NOMO-1 treated with dmso at 0.1 percent for 144 hours (cell line): ENCODE data around the gene PTPRC.

ENCODE experiments used
- DNase-seq: peaks from one replicate; lab custom pipeline; 2025; ENCODE audit not compliant: unreplicated experiment; lab: John Stamatoyannopoulos, UW

The PTPRC gene

DNA sequence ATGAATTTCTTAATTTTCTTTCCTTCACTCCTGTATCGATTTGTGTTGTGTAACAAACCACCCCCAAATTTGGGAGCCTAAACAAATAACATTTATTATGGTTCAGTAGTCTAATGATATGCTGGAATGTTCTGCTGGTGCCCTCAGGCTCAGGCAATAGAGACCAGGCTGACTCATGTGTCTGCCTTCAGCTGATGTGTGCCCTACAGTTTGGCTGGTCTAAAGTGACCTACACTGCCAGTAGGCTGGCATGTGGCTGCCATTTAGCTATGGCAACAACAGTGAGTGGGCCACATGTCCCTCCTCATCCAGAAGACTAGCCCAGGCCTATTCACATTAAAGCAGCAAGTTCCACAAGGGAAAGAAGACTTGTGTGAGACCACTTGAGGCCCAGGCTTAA, 115.8 kb downstream of the PTPRC start:
- no peak for DNase-seq

DNA sequence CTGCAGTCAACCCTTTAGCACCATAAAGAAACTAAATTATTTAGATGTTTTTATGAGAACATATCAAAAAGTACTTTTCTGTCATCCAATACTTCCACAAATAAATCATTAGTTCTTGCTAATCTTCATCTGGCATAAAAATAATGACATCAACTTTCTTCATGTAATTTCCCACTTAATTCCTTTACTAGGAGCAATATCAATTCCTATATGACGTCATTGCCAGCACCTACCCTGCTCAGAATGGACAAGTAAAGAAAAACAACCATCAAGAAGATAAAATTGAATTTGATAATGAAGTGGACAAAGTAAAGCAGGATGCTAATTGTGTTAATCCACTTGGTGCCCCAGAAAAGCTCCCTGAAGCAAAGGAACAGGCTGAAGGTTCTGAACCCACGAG, 116.9 kb downstream of the PTPRC start:
- DNase-seq = no peak

- no peak for DNase-seq
Observed at GRCh38 chr1:198756470-198756869, 117.6 kb downstream of the PTPRC start.

GRCh38 chr1:198761859-198762616, 123.2 kb downstream of the PTPRC start:
- DNase-seq = no peak

DNA sequence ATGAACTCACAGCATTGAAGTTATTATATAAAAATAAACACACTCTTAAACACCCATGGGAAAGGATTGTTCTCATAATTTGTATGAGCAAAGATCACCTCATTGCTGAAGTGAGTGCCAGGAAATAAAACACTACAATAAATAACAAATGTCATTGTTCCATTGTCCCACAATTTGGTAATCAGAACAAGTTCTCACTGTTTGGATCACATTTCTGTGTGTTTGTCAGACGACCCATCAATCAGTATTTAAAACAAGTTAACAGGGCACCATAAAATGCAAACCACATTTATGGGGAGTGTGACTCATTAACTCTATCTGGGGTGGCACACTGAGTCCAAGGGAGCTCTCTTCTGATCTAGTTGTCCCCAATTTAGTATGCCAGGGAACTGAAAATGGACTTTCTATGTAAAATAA, 124.5 kb downstream of the PTPRC start:
- DNase-seq = no peak

DNA sequence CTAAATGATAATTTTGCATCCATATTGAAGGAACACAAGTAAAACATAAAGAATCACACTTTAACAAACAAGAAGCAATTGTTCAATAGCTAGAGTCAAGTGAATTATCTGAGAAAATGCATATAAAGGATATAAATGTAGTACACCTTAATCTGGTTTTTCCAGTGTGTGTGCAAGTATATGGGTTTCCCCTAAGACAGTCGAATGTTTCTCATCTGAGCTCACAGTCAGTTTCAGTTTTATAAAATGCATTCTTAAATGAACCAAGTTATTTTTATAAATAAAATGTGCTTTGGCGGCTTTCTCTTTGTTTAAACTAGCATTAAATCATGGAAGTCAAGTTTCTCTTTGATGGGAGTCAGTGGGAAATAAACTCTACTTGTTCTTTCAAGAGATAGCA, 125.9 kb downstream of the PTPRC start:
- no peak for DNase-seq

- no peak for DNase-seq
Observed at GRCh38 chr1:198765416-198765815, 126.6 kb downstream of the PTPRC start.

DNA sequence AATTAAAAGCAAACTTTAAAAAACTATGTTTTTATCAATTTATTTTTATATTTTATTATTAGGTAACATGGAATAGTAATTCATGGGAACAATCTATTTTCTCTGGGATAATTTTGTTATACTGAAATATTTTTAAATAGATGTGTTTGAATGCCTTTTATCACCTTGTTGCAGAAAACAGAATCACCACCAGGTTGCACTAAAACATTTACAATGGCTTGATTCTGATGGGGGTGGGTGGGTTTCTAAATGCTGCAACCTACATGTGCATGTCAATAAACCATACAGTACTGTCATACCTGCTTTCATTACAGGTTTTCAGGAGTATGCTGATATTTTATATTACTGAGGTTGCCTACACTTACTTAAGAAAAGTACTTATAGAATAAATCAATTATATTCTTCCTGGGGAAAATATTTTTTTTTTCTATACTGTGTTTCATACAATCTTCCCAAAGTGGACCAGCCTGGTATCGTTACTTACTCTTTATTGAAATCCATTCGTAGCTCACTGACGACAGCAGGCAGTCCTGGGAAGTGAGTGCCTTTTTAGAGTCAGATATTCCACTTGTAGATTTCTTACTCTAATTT, 132.8 kb downstream of the PTPRC start:
- DNase-seq = no peak

GRCh38 chr1:198772626-198773025, 133.8 kb downstream of the PTPRC start:
- DNase-seq = no peak

GRCh38 chr1:198773030-198773429, 134.2 kb downstream of the PTPRC start:
- no peak for DNase-seq

GRCh38 chr1:198773523-198773922, 134.7 kb downstream of the PTPRC start:
- DNase-seq = no peak

GRCh38 chr1:198774421-198774820, 135.6 kb downstream of the PTPRC start:
- no peak for DNase-seq

GRCh38 chr1:198775606-198776005, 136.8 kb downstream of the PTPRC start:
- no peak for DNase-seq

GRCh38 chr1:198776602-198777029, 137.8 kb downstream of the PTPRC start:
- peak; percentile 94 for DNase-seq

DNA sequence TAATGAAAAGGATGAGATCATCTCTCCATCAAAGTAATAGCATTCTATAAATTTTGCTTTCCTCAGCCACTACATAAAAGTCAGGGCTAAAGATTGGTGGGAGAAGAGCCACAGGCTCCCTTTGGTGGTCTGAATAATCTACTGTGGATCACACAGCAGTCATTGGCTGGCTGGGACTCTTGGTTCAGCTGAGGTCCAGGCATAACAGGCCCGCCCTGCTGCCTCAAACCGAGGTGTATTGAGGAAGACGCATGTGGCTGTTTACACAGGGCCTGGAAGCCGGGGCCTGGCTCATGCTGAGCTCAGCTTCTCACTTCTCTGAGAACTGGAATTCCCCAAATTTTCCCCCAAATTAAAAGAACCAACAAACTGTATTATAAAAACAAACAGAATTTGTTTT, 139.2 kb downstream of the PTPRC start:
- DNase-seq = no peak

GRCh38 chr1:198780376-198780775, 141.5 kb downstream of the PTPRC start:
- DNase-seq = no peak

DNA sequence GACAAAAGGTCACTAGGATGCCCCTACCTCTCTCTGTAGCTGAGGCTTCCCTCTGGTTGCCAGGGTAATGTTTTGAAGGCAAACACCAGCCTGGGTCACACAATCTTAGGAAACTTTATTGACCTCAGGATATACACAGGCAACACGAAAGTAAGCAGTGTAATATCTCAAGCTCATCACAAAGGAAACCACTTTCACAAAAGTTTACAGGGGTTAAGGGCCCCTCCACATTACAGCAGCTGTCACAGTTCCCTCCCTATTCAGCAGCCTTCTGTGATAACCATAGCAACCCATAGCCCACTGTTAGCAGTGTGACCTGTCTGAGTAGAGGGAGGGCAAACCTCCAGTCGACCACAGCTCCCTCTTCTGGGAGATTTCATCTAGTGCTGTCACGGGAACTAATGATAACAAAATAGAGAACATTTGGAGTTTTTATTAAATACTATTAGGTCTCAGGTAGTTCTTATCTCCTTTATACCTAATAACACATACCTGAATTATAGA, 149.8 kb downstream of the PTPRC start:
- DNase-seq = no peak

- DNase-seq = no peak
Observed at GRCh38 chr1:198793714-198794113, 154.9 kb downstream of the PTPRC start.

- no peak for DNase-seq
Observed at GRCh38 chr1:198794498-198794897, 155.7 kb downstream of the PTPRC start.

DNA sequence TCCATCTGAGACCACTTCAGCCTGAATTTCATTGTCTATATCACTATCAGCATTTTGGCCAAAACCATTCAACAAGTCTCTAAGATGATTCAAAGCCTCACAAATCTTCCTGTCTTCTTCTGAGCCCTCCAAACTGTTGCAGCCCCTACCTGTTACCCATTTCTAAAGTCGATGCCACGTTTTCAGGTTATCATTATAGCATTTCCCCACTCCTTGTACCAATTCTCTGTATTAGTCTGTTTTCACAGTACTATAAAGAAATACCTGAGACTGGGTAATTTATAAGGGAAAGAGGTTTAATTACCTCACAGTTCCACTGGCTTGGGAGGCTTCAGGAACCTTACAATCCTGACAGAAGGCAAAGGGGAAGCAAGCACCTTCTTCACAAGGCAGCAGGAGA, 158.8 kb downstream of the PTPRC start:
- no peak for DNase-seq

GRCh38 chr1:198798923-198799386, 160.1 kb downstream of the PTPRC start:
- DNase-seq = no peak

DNA sequence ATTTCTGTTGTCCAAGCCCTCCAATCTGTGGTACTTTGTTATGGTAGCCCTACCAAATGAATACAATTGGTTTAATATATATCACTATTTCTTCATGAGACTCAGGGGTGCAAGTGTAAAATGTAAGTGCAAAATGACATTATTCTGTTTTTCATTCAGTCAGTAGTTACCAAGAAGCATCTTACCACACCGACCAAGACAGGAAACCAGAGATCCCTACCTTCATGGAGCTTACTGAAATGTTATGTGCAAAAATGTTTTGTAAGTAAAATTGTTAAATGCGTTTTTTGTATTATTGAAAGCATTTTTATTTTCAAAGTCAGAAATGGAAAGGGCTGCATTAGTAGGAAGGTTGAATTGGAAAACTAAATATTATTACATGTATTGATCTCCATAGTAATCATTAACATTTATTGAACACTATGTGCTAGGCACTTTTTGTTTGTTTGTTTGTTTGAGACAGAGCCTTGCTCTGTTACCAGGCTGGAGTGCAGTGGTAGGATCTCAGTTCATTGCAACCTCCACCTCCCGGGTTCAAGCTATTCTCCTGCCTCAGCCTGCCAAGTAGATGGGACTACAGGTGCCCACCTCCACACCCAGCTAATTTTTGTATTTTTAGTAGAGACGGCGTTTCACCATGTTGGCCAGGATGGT, 166.8 kb downstream of the PTPRC start:
- DNase-seq = no peak
